GM21619 (cell line): ENCODE results near the gene ABCB10.
"Not testable (repeated sequence)": the region's sequence is repeated elsewhere in the genome, so short reads cannot be mapped to it uniquely, and the experiment has no call there.

Experiments
- ATAC-seq: cut with Tn5 transposase; IDR thresholded peaks from one replicate; pipeline ENCODE4 v1.9.1; 2021; ENCODE audit not compliant: unreplicated experiment

The ABCB10 gene

GRCh38 chr1:229558460-229559335 is at the start of gene ABCB10:
Gene ABCB10 (minus strand): TSS chr1:229558707. CDS start chr1:229558652, 55 bp downstream.
- ATAC-seq = peak; percentile 79

DNA sequence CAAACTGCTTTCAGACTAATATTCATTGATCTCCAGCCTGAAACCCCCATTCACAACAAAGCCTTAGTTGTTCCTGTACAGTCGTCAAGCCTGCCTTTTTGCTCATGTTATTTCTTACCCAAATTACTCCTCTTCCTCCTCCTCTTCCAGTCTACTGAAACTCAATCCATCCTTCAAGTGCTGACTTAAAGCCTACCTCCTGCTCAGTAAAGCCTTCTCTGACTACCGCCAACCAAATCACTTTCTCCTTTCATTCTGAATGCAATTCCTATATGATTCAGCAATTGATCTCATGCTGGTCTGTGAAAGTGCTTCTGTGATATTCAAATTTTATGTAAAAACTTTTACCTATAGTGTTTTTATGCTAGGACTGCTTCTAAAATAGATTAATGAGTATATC is 48.9 kb upstream of the ABCB10 start:
- ATAC-seq = no peak

DNA sequence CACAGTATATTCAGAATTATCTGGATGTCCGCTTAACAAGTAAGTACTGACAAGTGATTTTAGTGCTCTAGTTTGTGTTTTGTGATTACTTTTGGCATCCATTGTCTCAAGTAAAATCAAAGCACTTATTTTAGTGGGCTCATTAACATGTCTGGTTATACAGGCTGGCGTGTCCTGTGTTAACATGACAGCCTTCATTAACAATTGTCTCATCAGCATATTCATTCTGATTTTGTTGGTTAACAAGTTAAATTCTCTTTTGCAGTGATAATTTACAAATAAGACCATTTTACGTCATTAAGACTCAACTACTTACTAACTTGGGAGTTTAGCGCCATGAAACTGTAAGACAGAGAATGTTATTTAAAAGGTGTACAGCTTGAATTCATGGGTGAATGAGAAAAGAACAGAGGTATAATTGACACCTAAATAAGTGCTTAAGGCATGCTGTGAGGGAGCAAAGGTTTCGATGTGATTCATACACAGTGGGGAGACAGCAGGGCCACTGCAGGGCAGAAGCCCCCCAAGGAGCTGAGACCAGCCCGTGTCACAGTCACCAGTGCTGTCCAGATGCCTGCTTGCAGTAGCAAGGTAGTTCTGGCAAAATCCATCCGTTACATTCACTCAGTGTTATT is 45.0 kb upstream of the ABCB10 start:
- no peak for ATAC-seq

DNA sequence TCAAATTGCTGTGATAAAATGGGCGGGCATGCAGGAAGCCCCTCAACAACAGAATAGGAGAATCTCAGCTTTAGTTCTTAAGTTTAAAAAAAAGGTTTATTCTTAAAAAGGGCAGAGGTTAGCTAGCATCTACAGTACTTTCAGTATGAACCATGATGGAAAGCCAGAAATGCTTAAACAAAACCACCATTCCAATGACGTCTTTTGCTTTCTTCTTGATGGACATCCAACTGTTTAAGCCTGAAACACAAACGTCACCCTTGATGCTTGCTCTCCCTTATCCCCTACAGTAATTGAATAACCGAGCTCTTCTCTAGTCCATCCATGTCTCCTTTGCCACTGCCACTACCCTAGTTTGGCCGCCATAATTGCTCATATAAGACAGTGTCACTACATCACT is 41.7 kb upstream of the ABCB10 start:
- no peak for ATAC-seq

DNA sequence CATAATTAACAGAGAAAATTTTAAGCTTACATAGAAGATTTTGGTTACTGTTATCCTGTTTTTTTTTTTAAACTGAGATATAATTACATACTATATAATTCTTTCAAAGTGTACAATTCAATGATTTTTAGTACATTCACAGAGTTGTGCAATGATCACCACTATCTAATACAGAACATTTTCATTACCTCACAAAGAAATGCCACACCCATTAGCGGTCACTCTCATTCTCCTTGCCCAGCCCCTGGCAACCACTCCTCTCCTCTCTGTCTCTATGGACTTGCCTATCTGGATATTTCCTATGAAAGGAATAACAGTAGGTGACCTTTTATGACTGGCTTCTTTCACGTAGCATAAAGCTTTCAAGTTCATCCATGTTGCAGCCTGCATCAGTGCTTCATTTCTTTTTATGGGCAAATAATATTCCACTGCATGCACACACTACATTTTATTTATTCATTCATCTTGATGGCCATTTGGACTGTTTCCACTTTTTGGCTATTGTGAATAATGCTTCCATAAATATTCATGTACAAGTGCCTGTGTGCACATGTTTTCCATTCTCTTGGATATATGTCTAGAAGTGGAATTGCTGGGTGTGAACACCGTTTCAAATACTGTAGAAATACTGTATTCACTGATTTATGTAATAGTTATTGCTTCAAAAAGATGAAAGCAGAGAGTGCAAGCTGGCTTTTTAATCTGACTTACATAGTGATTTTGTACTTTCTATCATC is 40.9 kb upstream of the ABCB10 start:
- ATAC-seq = no peak

DNA sequence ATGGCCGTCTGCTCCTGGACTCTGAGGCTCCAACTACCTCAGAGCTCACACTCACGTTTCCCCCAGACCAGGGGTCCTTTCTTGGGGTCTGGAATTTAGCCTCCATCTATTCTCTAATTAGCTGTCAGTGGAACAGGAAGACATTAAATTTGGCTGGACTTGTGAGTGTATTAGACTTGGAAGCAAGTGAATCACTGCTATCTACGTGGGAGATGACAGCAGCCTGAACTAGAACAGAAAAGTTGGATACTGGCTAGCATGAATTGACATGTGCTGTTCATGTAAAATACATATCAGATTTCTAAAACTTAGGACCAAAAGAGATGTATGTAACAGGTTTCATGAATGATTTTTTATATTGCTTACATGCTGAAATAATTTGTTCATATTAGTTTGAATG is 39.4 kb upstream of the ABCB10 start:
- ATAC-seq = no peak

DNA sequence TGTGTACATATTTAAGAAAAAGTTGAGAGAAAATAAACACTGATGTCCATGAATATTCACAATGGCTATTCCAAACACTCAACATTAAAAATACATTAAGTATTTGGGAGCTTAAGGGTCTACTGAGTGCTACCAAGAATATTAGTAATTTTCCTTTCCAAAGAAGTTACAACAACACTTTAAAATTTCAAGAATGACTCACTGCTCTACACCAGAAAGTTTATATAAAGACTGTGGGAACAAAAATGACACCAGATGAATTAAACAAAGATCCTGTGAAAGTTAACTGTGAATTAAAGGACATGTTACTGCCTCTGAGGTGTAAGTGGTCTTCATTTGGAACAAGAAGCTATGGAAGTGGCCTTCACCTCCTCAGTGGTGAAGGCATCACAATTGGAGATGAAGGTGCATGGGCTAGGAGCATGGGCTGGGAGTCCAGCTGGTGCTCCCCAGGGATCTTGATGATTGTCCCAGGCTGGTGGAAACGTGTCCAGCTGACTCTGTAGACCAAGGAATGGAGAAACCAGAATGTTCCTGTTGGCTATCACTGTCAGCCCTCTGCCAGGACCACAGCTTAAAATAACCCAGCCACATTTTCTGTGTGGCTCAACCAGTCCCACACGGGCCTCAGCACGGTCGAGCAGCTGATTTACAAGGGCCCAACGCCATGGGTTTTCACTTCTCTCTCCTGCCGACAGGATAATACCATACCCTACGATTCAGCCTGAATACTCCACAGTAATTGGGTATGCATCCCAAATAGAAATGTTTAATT is 38.6 kb upstream of the ABCB10 start:
- ATAC-seq = no peak

- not testable (repeated sequence) for ATAC-seq
These were observed 37.4 kb upstream of the ABCB10 start for GRCh38 chr1:229595876-229596275.

DNA sequence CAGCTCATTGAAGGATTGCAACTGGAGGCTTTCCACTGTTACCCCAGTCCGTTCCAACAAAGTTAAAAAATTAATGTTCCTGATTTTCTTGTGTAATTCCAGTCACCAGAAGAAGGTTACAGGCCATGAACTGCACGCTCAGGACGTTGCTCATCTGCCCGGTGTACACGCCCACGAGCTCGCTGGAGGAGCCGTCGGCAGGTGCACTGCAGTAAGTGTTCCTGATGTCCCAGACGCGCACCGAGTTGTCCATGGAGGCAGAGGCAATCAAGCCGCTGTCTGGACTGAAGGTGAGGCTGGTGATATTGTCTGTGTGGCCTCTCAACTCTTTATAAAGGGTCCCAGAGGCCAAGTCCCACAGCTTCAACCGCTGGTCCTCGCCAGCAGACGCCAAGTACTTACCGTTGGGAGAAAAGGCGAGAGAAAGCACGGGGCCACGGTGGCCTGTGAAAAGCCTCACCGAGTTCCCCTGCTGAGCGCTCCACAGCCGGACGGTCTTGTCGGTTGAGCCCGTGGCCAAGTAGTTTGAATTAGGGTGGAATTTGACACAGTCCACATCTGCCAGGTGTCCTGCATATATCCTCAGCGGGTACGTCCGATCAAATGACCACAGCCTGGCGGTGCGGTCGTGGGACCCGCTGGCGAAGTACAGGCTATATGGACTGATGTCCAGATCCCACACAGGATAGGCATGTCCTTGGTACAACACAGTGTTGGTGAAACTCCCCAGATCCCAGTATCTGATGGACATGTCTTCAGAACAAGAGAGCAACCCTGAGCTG is 35.9 kb upstream of the ABCB10 start:
- ATAC-seq = no peak

- no peak for ATAC-seq
These were observed 35.3 kb upstream of the ABCB10 start for GRCh38 chr1:229593800-229594199.

DNA sequence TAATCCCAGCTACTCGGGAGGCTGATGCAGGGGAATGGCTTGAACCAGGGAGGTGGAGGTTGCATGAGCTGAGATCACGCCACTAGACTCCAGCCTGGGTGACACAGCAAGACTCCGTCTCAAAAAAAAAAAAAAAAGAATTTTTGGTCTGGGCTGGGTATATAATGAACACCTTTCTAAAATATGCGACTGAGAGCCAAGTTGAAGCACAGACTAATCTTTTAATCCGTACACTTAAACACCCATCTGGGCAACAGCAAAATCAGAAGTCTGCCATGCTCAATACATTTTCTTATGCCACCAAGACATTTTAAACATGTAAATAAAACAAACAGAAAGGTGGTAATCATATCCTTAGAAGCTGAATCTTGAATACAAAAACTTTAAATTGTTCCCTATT is 31.6 kb upstream of the ABCB10 start:
- no peak for ATAC-seq

GRCh38 chr1:229585338-229585737 is 26.8 kb upstream of the ABCB10 start:
- ATAC-seq = no peak

DNA sequence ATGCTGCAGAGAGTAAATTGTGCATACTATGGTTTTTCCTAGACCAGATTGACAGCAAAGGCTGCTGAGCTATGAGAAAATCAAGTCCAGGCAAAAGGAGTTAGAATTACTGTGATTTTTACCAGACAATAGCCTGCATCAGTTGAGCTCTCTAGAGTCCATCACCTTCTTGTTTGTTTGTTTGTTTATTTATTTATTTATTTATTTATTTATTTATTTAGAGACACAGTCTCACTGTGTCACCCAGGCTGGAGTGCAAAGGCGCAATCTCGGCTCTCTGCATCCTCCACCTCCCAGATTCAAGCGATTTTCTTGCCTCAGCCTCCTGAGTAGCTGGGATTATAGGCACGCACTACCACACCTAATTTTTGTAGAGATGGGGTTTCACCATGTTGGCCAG is 24.2 kb upstream of the ABCB10 start:
- ATAC-seq = no peak

GRCh38 chr1:229582011-229582694 is 23.6 kb upstream of the ABCB10 start:
- no peak for ATAC-seq

DNA sequence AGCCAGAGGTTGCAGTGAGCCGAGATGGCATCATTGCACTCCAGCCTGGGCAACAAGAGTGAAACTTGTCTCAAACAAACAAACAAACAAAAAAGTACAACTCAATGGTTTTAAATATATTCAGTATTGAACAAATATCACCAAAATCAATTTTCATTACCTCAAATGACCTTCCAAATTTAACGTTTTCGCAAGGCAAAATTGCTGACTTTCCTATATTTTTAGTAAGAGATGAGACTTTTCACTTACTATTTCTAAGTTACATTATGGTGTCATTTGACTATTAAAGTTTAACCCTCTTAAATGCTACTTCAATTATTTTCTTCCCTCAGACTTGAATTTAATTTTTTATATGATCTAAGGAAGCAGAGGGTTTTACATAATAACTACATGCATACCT is 23.0 kb upstream of the ABCB10 start:
- ATAC-seq = no peak

GRCh38 chr1:229579059-229579673 is 20.7 kb upstream of the ABCB10 start:
- ATAC-seq = peak; percentile 92

DNA sequence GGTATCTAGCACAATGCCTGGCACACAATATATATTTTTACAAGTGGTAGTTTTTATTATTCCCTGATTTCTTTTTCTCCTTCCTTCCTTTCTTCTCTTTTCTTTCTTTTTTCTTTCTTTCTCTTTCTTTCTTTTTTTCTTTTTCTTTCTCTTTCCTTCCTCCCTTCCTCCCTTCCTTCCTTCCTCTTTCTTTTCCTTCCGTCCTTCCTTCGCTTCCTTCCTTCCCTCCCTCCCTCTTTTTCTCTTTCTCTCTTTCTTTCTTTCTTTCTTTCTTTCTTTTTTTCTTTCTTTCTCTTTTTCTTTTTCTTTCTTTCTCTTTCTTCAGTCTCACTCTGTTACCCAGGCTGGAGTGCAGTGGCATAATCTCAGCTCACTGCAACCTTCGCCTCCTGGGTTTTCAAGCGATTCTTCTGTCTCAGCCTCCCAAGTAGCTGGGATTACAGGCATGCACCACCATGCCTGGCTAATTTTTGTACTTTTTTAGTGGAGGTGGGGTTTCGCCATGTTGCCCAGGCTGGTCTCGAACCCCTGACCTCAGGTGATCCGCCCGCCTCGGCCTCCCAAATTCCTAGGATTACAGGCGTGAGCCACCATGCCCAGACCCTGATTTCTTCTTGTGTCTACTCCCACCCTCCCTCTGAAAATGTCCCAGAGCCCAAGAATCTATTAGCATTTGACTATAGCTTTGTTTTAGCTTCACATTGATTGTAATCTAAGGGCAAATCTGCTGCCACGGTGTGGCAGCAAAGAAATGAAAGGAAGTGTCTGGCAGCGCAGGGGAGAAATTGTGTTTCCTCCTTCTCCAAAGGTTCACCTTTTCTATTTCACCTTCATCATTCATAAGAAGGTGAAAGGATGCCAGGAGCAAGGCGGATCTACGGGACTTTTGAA is 19.9 kb upstream of the ABCB10 start:
- peak; percentile 36 for ATAC-seq
